Fibroblast of the aortic adventitia (primary cell): ENCODE measurements around the gene ADORA3. TPM values are rescaled to one million over a fixed set of nuclear protein-coding genes. Genes with fewer than 3 reads are reported as not detected.
A peak's percentile ranks its signal among the peaks of the same experiment; 100 is the strongest.

Experiments used
- DNase-seq: peaks from one replicate; pipeline ENCODE4 v3.0.0-alpha.2; 2010; ENCODE audit warnings: low read depth
- H3K4me3 ChIP-seq: 2 replicates; pipeline ENCODE4 v1.5.1; 2011; ENCODE audit warnings: low read depth, mild to moderate bottlenecking, control low read depth, low read length, moderate library complexity
- total RNA-seq: library from RNA; depleted of rRNA; stranded (reverse); fragments of >200 nt; gene quantifications from 2 replicates; pipeline ENCODE4 v1.2.3, GENCODE V29; 2012; ENCODE audit warnings: low replicate concordance
- TF ChIP-seq, protein P1 (sequence below): IDR thresholded peaks from 2 replicates; pipeline ENCODE4 v1.5.1; 2011; ENCODE audit warnings: mild to moderate bottlenecking, low read length, control low read depth, inconsistent platforms; ENCODE audit not compliant: insufficient read depth

Gene ADORA3
- total RNA-seq, 1 donor, result not detected

DNA sequence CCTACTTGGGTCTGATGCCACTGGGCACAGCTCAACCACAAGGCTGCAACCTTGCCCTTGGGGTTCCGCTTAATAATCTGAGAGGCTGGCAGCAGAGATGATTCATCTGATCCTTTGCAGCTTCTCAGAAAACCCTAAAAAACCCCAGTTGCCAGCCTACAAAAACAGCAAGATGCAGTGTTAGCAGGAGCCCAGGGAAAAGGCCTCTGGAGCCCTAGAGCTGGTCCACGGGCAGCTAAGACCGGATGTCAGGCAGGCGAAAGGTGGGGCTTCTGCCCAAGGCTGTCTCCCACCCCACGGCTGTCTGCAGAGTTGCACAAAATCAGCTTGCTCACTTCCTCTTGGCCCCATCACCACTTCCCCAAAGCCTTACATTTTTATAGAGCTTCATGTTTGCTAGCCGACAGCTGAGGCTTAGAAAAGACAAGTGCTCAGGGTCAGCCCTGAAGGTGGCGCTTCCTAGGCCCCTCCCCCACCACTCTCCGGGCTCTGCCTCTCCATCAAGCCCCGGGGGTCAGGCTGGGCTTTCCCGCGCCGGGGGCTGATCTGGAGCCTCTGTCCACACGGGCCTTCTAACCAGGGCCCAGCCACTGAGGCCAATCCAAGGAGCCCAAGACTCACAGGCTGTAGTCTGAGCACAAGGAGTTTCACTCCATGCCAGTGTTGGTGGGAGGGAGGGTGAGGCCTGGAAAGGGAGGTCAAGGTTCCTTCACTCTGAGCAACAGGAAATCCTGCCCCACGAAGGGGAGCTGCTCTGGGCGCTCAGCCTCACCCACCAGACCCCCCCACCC is 4.2 kb upstream of the ADORA3 start:
- H3K4me3 ChIP-seq, result peak overlapping the region; percentile 22
- peak; percentile 74 for DNase-seq
- TF ChIP-seq, protein P1, sequence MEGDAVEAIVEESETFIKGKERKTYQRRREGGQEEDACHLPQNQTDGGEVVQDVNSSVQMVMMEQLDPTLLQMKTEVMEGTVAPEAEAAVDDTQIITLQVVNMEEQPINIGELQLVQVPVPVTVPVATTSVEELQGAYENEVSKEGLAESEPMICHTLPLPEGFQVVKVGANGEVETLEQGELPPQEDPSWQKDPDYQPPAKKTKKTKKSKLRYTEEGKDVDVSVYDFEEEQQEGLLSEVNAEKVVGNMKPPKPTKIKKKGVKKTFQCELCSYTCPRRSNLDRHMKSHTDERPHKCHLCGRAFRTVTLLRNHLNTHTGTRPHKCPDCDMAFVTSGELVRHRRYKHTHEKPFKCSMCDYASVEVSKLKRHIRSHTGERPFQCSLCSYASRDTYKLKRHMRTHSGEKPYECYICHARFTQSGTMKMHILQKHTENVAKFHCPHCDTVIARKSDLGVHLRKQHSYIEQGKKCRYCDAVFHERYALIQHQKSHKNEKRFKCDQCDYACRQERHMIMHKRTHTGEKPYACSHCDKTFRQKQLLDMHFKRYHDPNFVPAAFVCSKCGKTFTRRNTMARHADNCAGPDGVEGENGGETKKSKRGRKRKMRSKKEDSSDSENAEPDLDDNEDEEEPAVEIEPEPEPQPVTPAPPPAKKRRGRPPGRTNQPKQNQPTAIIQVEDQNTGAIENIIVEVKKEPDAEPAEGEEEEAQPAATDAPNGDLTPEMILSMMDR, result no peak

DNA sequence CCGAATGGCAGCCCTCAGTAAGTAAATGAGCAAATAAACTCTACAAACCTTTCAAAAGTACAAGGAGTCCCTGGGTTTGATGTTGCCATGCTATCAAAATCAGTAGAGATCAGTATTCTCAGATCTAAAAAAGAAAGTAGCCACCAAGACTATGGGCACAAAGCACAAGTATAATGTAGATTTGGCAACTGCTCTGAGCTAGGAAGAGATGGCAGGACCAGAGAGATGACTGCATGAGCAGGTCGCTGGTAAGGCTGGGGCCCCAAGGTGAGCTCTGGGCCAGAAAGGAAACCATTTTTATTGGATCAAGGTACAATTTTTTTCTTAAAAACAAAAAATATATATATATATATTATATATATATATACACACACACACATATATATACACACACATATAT is 3.1 kb upstream of the ADORA3 start:
- TF ChIP-seq, protein P1, result no peak
- no peak for DNase-seq
- no peak overlapping the region for H3K4me3 ChIP-seq

DNA sequence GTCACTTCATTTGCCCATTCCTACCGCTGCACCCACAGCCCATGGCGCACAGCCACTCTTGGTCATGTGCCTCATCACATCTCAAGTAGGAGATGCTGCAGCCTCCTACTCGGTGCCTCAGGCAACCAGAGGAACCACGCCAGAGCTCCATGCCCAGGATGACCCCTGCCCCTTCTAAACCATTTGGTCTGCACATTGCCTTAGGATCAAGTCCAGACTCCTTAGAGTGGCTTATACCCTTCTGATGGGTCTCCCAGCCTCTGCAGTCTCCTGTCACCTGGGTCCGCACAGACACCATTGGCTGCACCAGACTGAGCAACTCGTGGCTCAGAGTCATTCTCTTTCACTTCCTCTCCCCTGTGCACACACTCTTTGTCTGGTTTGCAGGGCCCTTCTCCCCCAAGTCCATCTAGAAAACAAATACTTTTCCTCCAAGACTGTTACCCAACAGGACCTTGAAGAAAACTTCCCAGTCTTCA is 2.2 kb upstream of the ADORA3 start:
- no peak overlapping the region for H3K4me3 ChIP-seq
- no peak for DNase-seq
- TF ChIP-seq, protein P1, result no peak

DNA sequence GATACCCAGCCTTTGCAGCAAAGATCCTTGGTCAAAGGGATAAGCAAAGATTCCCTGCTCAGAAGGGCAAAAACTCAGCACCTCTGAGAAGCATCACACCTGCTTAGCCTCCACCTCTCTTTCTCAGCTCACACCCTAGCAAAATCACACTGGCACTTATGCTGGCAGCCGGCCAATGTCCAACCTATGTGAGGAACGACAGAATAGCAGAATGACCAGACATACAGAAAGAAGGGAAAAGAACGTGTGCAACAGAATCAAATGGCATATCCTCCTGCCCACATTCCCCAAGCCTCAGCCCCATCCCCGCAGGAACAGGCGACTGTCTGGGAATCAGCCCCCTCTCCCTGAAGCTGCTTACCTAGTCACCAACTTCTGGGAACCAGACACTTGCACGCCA is 664 bp upstream of the ADORA3 start:
- DNase-seq, result no peak
- H3K4me3 ChIP-seq, result no peak overlapping the region
- TF ChIP-seq, protein P1, result no peak

DNA sequence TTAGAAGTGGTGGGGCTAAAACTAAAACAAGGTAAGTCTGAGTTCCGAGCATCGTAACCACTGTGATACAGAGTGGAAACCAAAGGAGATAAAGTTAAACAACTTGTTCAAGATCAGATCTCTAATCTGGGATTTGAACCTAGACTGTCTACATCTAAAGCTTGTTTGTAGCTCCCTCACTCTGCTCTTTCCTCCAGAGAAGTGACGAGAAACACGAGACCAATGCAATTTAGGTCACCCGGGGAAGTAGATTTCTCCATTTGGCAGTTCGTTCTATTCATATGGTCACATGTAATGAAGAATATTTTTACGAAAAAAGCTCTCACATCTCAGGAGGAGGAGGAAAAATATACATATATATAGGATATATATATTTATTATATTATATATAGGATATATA is 1.8 kb downstream of the ADORA3 start:
- TF ChIP-seq, protein P1, result no peak
- no peak for DNase-seq
- no peak overlapping the region for H3K4me3 ChIP-seq

DNA sequence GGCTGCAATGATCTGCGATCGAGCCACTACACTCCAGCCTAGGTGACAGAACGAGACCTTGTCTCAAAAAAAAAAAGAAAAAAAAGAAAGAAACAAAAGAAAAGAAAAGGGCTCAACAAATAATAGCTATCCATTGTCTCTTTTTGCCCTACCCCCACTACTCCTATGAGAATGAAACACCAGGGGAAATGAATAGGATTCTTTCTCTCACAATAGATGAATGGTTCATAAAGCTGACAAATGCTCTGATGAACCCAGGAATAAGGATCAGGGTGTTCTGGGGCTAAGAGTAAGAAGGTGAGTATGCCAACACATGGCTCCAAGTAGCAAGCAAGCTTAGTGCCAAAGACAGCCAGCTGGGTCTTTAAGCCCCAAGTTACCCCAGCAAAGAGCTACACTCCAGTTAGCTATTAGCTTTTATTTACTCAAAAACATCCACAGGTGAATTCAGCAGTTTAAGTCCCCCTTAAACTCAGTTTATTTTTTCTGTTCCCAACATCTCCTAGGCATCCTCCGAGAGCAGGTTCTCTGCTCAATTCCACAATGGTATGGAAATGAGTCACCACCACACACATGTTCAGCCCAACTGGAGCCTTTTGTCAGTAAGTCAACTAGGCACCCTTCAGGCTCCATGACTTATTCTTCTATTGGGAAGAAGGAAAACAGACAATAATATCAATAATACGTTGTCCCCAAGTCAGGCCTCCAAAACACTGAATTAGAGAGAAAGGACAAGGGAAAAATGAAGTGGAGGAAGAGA is 4.2 kb downstream of the ADORA3 start:
- DNase-seq, result no peak
- TF ChIP-seq, protein P1, result no peak
- H3K4me3 ChIP-seq, result no peak overlapping the region
